ENCODE data around the gene GREM2.

DNA sequence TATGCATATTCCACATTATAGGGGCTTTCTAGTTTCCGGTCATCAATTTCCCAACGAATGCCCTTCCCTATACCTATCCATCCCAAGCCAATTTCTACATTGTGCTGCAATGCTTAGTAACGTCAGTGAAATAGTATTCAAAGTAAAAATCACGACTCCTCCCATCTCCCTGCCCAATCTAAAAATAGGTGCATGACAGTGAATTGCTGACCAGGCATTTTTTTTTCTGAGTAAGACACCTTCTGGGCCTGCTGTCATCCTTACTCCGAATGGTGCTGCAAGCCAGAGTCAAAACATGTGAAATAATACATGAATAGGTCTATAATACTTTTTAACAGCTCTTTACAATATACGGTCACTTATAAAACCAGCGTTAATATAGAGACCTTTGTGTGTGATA is 120.2 kb downstream of the GREM2 start:
- TF ChIP-seq GATA2 (IDR thresholded peaks at IDR 0.05; ENCODE audit: insufficient read depth, insufficient read length, low read depth, low read length) (no peak), POLR2A (IDR thresholded peaks at IDR 0.05; ENCODE audit: low read depth, low read length) (no peak), POLR2AphosphoS5 (IDR thresholded peaks at IDR 0.05; ENCODE audit: insufficient read depth, low read depth, low read length) (no peak), JUN (IDR thresholded peaks at IDR 0.05; ENCODE audit: borderline replicate concordance, insufficient read depth, insufficient read length, low read depth) (no peak), FOS (IDR thresholded peaks at IDR 0.05; ENCODE audit: borderline replicate concordance, insufficient read depth, low read length) (no peak)
- TF ChIP-seq, protein P1, sequence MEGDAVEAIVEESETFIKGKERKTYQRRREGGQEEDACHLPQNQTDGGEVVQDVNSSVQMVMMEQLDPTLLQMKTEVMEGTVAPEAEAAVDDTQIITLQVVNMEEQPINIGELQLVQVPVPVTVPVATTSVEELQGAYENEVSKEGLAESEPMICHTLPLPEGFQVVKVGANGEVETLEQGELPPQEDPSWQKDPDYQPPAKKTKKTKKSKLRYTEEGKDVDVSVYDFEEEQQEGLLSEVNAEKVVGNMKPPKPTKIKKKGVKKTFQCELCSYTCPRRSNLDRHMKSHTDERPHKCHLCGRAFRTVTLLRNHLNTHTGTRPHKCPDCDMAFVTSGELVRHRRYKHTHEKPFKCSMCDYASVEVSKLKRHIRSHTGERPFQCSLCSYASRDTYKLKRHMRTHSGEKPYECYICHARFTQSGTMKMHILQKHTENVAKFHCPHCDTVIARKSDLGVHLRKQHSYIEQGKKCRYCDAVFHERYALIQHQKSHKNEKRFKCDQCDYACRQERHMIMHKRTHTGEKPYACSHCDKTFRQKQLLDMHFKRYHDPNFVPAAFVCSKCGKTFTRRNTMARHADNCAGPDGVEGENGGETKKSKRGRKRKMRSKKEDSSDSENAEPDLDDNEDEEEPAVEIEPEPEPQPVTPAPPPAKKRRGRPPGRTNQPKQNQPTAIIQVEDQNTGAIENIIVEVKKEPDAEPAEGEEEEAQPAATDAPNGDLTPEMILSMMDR (IDR thresholded peaks at IDR 0.05; ENCODE audit: extremely low read depth in 1 of 2, insufficient read depth in 1 of 2, low read depth in 1 of 2, low read length in 2 of 2): no peak
- TF ChIP-seq, protein P2, sequence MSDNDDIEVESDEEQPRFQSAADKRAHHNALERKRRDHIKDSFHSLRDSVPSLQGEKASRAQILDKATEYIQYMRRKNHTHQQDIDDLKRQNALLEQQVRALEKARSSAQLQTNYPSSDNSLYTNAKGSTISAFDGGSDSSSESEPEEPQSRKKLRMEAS (IDR thresholded peaks at IDR 0.05; ENCODE audit: insufficient read depth, insufficient read length): no peak
